ENCODE measurements around the gene ANKRD11.
"Not testable (repeated sequence)": the region's sequence is repeated elsewhere in the genome, so short reads cannot be mapped to it uniquely, and the experiment has no call there.

The ANKRD11 gene

DNA sequence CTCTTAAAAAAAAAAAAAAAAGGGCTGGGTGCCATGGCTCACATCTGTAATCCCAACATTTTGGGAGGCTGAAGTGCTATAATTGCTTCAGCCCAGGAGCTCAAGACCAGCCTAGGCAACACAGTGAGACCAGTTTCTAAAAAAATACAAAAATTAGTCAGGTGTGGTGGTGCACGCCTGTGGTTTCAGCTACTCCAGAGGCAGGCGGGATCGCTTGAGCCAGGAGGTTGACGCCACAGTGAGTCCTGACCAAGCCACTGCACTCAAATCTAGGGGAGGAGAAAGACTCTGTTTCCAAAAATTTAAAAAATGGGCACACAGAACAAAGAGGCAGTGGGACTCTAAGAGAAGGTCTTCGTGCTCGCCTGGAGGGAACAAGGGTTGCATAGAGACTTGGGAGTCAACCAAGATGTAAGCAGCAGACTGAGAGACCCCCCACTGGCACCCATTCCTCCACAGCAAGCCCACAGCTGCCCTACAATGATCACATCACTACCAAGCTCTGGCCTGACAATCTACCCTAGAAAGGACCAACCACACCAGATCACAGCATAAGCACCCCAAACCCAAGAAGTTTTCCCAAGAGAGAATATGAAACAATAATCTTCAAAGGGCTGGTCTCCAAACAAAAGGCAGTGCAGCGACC lies 121.6 kb downstream of the ANKRD11 start:
- no peak overlapping the region for H3K4me3 Mint-ChIP-seq
- H3K36me3 Mint-ChIP-seq (ENCODE audit: low read depth), result peaks cover 15% of the 10 kb centered on the region
- H3K9me3 Mint-ChIP-seq, result no peaks in the 10 kb centered on the region
- DNase-seq (no peak), ATAC-seq (no peak)
- H3K27ac Mint-ChIP-seq, result no peak overlapping the region
- H3K27me3 Mint-ChIP-seq, result no peaks in the 10 kb centered on the region
- H3K4me1 Mint-ChIP-seq, result peaks cover 90% of the 10 kb centered on the region

DNA sequence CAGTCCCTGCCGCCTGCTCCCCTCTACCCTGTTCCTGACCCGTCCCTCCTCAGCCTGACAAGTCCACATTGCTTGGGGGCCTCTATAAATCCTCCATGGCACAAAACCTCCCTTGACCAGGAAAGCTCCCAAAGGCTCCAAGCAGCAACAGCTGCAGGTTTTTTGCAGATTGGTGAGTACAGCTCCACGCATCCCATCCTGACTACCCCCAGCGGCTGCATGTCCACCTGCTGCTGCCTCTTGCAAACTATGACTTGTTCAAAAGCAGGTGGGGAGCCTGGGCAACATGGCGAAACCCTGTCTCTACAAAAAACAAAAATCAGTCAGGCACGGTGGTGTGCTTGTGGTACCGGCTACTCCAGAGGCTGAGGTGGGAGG lies 122.8 kb downstream of the ANKRD11 start:
- Mint-ChIP-seq H3K27me3 (no peaks in the 10 kb centered on the region), H3K36me3 (ENCODE audit: low read depth) (peaks cover 15% of the 10 kb centered on the region), H3K27ac (peak overlapping the region; percentile 54), H3K4me3 (no peak overlapping the region), H3K4me1 (peaks cover 90% of the 10 kb centered on the region), H3K9me3 (no peaks in the 10 kb centered on the region)
- no peak for DNase-seq
- no peak for ATAC-seq

DNA sequence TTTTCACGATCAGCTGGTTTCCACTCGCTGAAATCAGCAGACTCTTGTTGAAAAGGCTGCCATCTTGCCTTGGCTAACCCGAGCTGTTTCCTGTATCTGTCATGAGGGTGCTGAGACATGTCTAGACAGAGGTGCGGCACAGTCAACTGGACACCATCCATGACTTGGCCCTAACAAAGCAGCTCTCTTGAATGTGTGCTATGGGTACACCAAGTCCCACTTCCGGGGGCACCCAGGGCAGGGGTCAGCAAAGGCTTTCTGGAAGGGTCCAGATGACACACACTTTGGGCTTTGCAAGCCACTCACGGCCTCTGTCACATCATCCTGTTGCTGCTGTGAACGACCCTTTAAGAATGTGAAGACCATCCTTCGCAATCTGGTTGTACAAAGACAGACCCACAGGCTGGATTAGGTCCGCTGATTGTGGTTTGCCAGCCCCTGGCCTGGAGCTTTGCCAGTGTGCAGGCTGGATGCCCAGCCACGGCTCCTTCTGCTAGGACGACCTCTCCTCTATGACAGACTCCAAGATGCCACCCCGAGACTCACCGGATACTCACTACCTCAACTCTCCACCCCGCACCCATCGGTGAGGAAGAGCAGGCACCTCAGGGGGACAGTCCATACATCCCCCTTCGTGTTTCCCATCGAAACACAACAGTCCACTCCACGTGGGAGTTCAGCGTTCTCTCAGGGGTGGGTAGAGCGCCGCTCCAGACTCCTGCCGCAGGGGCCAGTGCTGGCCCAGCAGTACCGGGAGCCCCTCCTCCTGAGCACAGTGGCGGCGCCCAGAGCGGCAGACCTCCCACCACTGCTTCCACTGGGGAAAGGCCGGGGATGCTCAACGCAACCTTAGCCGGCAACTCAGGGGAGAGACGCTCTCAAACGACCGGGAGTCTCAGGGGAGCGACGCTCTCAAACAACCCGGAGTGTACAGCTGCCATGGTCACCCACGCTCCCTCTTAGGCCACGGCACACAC lies 123.5 kb downstream of the ANKRD11 start:
- H3K27ac Mint-ChIP-seq, result peak overlapping the region; percentile 10
- H3K4me1 Mint-ChIP-seq, result peaks cover 93% of the 10 kb centered on the region
- H3K27me3 Mint-ChIP-seq, result no peaks in the 10 kb centered on the region
- ATAC-seq (no peak), DNase-seq (no peak)
- H3K9me3 Mint-ChIP-seq, result no peaks in the 10 kb centered on the region
- no peak overlapping the region for H3K4me3 Mint-ChIP-seq
- H3K36me3 Mint-ChIP-seq (ENCODE audit: low read depth), result peaks cover 15% of the 10 kb centered on the region

DNA sequence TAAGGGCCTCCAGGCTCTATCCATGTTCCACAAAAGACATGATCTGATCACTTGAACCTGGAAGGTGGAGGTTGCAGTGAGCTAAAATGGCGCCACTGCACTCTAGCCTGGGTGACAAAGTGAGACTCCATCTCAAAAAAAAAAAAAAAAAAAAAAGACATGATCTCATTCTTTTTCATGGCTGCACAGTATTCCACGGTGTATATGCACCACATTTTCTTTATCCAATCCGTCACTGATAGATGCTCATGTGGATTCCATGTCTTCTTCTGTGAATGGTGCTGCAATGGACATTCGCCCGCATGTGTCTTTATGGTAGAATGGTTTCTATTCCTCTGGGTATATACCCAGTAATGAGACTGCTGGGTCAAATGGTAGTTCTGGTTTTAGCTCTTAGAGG lies 124.4 kb downstream of the ANKRD11 start:
- Mint-ChIP-seq H3K27me3 (no peaks in the 10 kb centered on the region), H3K4me3 (no peak overlapping the region), H3K4me1 (peaks cover 93% of the 10 kb centered on the region), H3K36me3 (ENCODE audit: low read depth) (peaks cover 16% of the 10 kb centered on the region), H3K27ac (no peak overlapping the region), H3K9me3 (no peaks in the 10 kb centered on the region)
- ATAC-seq (no peak), DNase-seq (no peak)

DNA sequence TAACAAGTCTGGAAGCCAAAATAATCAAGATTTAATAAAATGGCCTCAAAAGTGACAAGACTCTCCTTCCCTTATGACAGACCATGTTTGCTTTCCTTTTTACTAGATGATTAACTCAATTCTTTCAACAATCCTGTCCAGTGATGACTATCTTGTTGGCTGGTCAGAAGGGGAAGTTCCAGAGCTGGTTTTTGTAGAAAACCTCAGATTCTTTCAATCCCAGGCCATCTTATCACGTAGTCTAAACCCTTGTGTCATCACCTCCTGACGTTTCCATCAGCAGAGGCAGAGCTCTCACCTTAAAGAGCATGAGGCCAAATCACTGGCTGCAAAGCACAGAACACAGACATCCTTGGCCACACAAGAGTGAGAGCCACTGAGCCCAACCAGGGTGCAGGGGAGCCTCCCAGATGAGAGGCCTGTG lies 125.3 kb downstream of the ANKRD11 start:
- H3K27me3 Mint-ChIP-seq, result no peaks in the 10 kb centered on the region
- H3K36me3 Mint-ChIP-seq (ENCODE audit: low read depth), result peaks cover 25% of the 10 kb centered on the region
- no peaks in the 10 kb centered on the region for H3K9me3 Mint-ChIP-seq
- H3K4me1 Mint-ChIP-seq, result peaks cover 93% of the 10 kb centered on the region
- ATAC-seq, result no peak
- DNase-seq, result no peak
- H3K4me3 Mint-ChIP-seq, result peak overlapping the region; percentile 12
- peak overlapping the region; percentile 72 for H3K27ac Mint-ChIP-seq

DNA sequence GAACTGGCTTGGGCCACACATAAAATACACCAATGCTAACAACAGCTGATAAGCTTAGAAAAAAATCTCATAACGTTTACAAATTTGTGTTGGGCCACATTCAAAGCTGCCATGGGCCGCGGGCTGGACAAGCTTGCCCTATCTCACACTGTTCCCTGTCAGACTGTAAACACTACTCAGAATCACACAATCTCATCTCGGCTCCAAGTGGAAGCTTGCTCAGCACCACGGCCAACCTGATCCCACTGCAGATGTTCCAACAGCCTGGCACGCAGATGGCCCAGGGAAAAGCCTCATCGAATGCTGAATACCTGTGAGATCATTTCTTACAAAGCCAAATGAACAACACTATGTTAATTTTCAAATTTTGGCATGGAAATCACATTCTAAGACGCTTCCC lies 125.8 kb downstream of the ANKRD11 start:
- Mint-ChIP-seq H3K27me3 (no peaks in the 10 kb centered on the region), H3K9me3 (no peaks in the 10 kb centered on the region), H3K27ac (peak overlapping the region; percentile 72), H3K4me3 (peak overlapping the region; percentile 4), H3K4me1 (peaks cover 93% of the 10 kb centered on the region), H3K36me3 (ENCODE audit: low read depth) (peaks cover 29% of the 10 kb centered on the region)
- ATAC-seq (no peak), DNase-seq (no peak)

DNA sequence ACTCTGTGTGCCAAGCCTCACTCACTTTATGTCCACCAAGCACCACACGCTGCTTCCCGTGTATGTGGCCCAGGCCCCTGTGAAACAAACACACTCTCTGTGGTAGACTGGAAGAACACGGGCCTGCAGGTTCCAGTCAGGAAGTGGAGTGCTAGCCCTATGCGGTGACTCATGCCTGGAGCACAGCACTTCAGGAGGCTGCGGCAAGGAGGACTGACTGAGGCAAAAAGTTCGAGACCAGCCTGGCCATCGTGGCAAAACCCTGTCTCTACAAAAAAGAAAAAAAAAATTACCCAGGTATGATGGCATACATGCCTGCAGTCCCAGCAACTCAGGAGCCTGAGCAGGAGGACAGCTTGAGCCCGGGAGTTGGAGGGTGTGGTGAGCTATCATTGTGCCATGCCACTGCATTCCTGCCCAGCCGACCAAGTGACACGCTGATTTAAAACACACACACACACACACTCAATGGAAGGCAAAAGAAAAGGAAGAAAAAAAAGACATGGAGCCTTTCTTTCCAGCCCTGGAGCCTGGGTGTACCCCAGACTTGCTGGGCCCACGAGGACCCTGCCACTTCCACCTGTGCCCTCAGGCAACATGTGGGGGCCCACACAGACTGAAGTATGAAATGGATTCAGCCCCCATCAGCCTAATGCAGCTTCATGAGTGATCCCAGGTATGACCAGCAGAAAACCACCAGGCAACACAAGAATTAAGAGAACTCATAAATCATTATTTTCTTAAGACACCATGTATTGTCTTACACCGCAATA lies 126.6 kb downstream of the ANKRD11 start:
- Mint-ChIP-seq H3K27ac (peak overlapping the region; percentile 72), H3K9me3 (no peaks in the 10 kb centered on the region), H3K36me3 (ENCODE audit: low read depth) (peaks cover 30% of the 10 kb centered on the region), H3K4me3 (no peak overlapping the region), H3K4me1 (peaks cover 93% of the 10 kb centered on the region), H3K27me3 (no peaks in the 10 kb centered on the region)
- peak; percentile 22 for ATAC-seq
- DNase-seq, result peak; percentile 50

DNA sequence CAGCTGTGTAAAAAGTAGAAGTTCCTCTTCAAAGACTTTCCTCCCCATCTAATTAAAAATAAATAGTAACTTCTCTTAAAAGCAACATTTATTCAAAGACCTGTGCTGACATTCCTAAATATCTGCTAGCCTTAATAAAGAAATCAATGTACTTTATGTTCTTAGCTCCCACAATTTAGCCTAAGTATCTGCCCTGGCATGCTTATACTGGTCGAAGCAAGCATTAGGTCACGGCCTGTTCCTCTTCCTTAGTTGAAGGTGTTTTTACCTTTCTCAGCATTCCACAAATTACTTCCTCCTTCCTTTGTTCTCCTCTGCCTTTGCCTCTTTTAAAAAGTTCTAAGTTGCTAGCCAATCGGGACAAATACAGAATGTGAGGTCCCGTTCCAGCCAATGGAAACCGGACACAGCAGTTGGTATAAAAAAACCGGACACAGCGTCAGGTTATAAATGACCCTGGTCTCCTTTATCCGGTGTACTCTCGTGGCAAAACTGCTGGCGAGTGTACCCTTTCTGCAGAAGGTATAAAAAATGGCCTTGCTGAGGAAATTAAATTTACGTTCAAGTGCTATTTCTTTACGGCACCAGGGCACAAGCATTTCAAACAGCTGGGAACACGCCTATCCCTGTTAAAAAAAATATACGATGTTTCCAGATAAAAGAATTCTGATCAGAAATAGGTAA lies 127.7 kb downstream of the ANKRD11 start:
- ATAC-seq, H3K27me3 Mint-ChIP-seq, DNase-seq, H3K9me3 Mint-ChIP-seq: not testable (repeated sequence)
- Mint-ChIP-seq H3K36me3 (ENCODE audit: low read depth) (peaks cover 26% of the 10 kb centered on the region), H3K27ac (peak overlapping the region; percentile 92), H3K4me3 (peak overlapping the region; percentile 29), H3K4me1 (peaks cover 96% of the 10 kb centered on the region)

DNA sequence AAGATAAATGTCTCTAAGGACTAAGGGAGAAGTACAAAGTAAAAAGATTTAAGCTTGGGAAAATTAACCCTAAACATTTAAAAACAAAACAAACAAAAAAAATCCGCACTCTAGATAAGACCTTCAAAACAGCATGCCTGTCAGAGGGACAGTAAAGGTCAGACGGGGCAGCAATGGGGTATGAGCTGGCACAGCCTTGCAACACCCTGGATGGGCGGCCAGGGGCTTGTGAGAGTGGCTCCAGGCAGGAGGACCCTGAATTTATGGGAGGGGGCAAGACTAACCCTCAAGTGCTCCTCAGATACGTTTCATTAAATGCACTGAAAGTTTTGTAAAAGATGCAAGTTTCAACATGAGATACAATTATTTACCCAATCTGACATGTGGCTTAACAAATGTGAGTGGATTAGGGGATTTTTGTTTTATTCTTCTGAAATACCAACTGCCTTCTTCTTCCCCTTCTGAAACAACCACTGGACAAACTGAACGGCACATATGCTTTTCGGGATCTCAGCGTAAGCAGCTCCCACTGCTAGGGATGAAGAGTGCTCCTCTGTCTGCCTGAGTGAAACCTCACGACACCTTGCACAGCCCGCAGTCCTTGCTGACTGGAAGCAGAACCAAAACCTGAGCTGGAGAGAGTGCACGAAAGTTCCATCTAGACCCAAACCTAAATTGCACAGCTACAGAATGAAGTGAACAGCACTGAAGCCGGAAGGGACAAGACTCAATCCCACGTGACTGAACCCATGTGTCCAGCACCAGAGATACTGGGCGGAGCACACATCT lies 128.4 kb downstream of the ANKRD11 start:
- H3K4me1 Mint-ChIP-seq, result peaks cover 98% of the 10 kb centered on the region
- DNase-seq, result no peak
- no peak for ATAC-seq
- H3K27me3 Mint-ChIP-seq, result no peaks in the 10 kb centered on the region
- peak overlapping the region; percentile 63 for H3K4me3 Mint-ChIP-seq
- peaks cover 26% of the 10 kb centered on the region for H3K36me3 Mint-ChIP-seq (ENCODE audit: low read depth)
- no peaks in the 10 kb centered on the region for H3K9me3 Mint-ChIP-seq
- peak overlapping the region; percentile 92 for H3K27ac Mint-ChIP-seq

DNA sequence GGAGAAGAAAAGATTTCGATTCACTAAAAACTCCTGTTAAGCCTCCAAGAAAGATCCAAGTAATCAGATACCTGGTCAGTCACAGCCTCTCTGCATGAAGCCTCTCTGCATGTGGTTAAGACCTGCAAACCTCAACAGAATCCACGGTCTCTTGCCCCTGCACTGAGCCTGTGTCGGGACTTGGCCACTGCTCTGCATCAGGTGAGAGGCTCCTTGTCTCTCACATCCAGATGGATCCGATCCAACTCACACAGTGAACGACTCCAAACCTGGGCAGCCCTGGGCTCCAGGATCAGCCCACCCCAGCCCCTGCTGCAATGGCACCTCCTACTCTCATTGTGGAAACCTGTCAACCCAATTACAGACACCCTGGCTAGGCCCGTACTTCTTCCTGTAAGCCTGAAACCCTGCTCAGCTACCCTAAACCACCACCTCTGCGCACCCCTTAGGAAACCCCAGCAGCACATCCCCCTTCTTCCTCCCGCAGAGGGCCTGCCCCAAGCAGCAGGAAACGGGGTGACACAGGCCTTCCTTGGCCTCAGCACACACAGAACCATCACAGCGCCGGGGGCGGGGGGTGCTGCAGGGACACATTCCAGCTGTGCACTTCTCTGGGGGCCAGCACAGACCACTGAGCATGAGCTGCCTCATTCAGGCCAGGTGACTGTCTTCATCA lies 129.5 kb downstream of the ANKRD11 start:
- H3K4me3 Mint-ChIP-seq, result peak overlapping the region; percentile 63
- H3K27ac Mint-ChIP-seq, result peak overlapping the region; percentile 92
- H3K27me3 Mint-ChIP-seq, result no peaks in the 10 kb centered on the region
- no peaks in the 10 kb centered on the region for H3K9me3 Mint-ChIP-seq
- DNase-seq (peak; percentile 82), ATAC-seq (peak; percentile 86)
- H3K36me3 Mint-ChIP-seq (ENCODE audit: low read depth), result peaks cover 25% of the 10 kb centered on the region
- peaks cover 97% of the 10 kb centered on the region for H3K4me1 Mint-ChIP-seq

DNA sequence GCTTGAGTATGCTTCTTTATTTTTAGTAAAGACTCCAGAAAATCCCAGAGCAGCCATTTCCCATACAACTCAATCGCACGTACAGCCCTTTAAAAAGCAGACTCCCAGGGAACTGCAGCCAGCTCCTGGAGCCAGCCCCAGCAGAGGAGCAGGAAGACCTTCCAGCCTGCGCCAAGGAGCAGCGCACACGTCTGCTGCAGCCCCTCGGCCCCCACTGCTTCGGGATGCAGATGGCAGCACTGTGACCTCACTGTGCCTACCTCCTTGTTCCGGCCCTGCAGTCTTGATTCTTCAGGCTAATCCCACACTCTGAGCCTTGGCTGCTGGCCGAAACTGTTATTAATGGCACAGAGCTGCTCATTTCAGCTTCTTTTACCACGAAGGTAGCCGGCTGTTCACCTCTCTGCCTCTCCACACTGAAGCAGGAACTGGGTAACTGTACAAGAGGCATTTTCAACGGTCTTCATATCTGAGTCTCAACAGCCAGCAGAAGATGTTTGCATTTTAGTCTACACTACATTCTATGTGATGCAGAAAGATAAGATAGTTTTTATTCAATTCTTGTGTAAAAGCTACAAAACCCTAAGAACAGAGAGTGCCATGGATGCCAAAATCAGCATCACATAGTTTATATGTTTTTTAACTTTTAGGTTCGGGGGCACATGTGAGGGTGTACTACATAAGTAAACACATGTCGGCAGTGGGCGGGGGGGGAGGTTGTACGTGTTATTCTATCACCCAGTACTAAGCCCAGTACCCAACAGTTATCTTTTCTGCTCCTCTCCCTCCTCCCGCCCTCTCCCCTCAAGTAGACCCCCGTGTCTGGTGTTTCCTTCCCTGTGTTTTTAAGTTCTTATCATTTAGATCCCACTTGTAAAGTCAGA lies 130.9 kb downstream of the ANKRD11 start:
- Mint-ChIP-seq H3K27ac (peak overlapping the region; percentile 92), H3K4me1 (peaks cover 94% of the 10 kb centered on the region), H3K9me3 (no peaks in the 10 kb centered on the region), H3K36me3 (ENCODE audit: low read depth) (peaks cover 30% of the 10 kb centered on the region), H3K4me3 (peak overlapping the region; percentile 51), H3K27me3 (no peaks in the 10 kb centered on the region)
- ATAC-seq (no peak), DNase-seq (no peak)

Measured in activated naive CD8-positive, alpha-beta T cell treated with anti-CD3 and anti-CD28 coated beads, Interleukin-2, amount 50 U/mL, for 24 hours (primary cell).